A673 (cell line): ENCODE results near the gene PTPN11.

Source experiments
- CTCF ChIP-seq: fragments of 300-800, 200-600 bp; sonication (generic); conservative IDR thresholded peaks from 2 replicates; pipeline ENCODE4 v1.5.1; 2017; ENCODE audit warnings: low read depth, mild to moderate bottlenecking, antibody characterized with exemption, low read length, moderate library complexity, mixed read lengths
- EZH2 ChIP-seq: fragments of 200-600 bp; sonication (generic); IDR thresholded peaks from 2 replicates; pipeline ENCODE4 v1.6.1; 2017; ENCODE audit warnings: borderline replicate concordance, low read depth, mild to moderate bottlenecking, mixed read lengths, antibody characterized with exemption, low read length; ENCODE audit not compliant: poor library complexity, severe bottlenecking

GRCh38 chr12:112370199-112370598, 48.5 kb upstream of the PTPN11 start:
- no peak for TF ChIP-seq CTCF
- TF ChIP-seq EZH2, result no peak
